H1 (cell line): Measurements from ENCODE around the gene ACACB. TPM values are rescaled to one million over a fixed set of nuclear protein-coding genes. Genes with fewer than 3 reads are reported as not detected.

Experiments
- CTCF ChIA-PET: fragments of 300-600 bp; sonication (Branson Sonifier 250); formaldehyde crosslinking; loops from one replicate; lab custom pipeline; 2021; ENCODE audit not compliant: partially characterized antibody; lab: Charles Lee
- POLR2A ChIA-PET: fragments of 300-600 bp; sonication (Branson Sonifier 250); formaldehyde crosslinking; loops from one replicate; lab custom pipeline; 2021; ENCODE audit warnings: inconsistent platforms; ENCODE audit not compliant: partially characterized antibody; lab: Charles Lee
- DNase-seq, 2 experiments: peaks; one replicate each; pipeline versions ENCODE4 v3.0.0 to v3.0.0-alpha.2; 2010 to 2022; ENCODE audit warnings: low spot score in 2 of 2, low read depth in 1 of 2, mixed read lengths in 1 of 2
- FAIRE-seq: peaks from 2 replicates; lab custom pipeline; 2011; peaks lifted over from hg19 to GRCh38; lab: Jason Lieb, UNC
- H2AFZ ChIP-seq: 2 replicates; pipeline ENCODE4 v1.8.1; 2012; ENCODE audit warnings: low read length, inconsistent platforms
- H2AK5ac ChIP-seq: 2 replicates; pipeline ENCODE4 v1.6.1; 2013; ENCODE audit warnings: low read depth, low read length
- H2BK120ac ChIP-seq: replicated peaks from 2 replicates; pipeline ENCODE3; 2013; ENCODE audit warnings: low read depth, low read length, inconsistent platforms
- H2BK12ac ChIP-seq: 2 replicates; pipeline ENCODE4 v1.6.1; 2013; ENCODE audit warnings: low read depth, low read length
- H2BK15ac ChIP-seq: 2 replicates; pipeline ENCODE4 v1.6.1; 2013; ENCODE audit warnings: low read length
- H2BK20ac ChIP-seq: 2 replicates; pipeline ENCODE4 v1.6.1; 2013; ENCODE audit warnings: low read length
- H2BK5ac ChIP-seq: 2 replicates; pipeline ENCODE4 v1.6.1; 2013; ENCODE audit warnings: low read depth, low read length
- H3K14ac ChIP-seq: 2 replicates; pipeline ENCODE4 v1.6.1; 2013; ENCODE audit warnings: inconsistent platforms; ENCODE audit not compliant: insufficient read length
- H3K18ac ChIP-seq: 2 replicates; pipeline ENCODE4 v1.6.1; 2013; ENCODE audit warnings: low read length; ENCODE audit errors: extremely low read depth
- H3K23ac ChIP-seq: 2 replicates; pipeline ENCODE4 v1.6.1; 2013; ENCODE audit warnings: inconsistent platforms; ENCODE audit not compliant: insufficient read length
- H3K23me2 ChIP-seq: 2 replicates; pipeline ENCODE4 v1.6.1; 2013; ENCODE audit warnings: low read depth, low read length
- H3K27ac ChIP-seq: 2 replicates; pipeline ENCODE4 v1.6.1; 2011; ENCODE audit warnings: low read depth, low read length, inconsistent platforms
- H3K27me3 ChIP-seq, 4 experiments: replicated peaks in 1 of 4; 1 replicate in 1 of 4; 2 replicates in 3 of 4; pipeline versions ENCODE4 v1.6.1 to v1.8.1; 2011 to 2013; ENCODE audit warnings: low read length in 3 of 4, mild to moderate bottlenecking in 3 of 4, inconsistent platforms in 2 of 4, mixed read lengths in 2 of 4, moderate library complexity in 1 of 4; ENCODE audit not compliant: control insufficient read depth in 3 of 4, insufficient read depth in 3 of 4; ENCODE audit errors: extremely low read depth in 1 of 4
- H3K36me3 ChIP-seq, 4 experiments: 2 replicates each; pipeline versions ENCODE4 v1.6.1 to v1.8.1; 2011 to 2013; ENCODE audit warnings: mild to moderate bottlenecking in 4 of 4, low read length in 3 of 4, moderate library complexity in 2 of 4, control low read depth in 1 of 4, inconsistent platforms in 1 of 4; ENCODE audit not compliant: insufficient read depth in 4 of 4, control insufficient read depth in 2 of 4
- H3K4ac ChIP-seq: replicated peaks from 2 replicates; pipeline ENCODE3; 2013; ENCODE audit warnings: low read length, low read depth, mixed read lengths, inconsistent platforms; ENCODE audit not compliant: insufficient read length
- H3K4me1 ChIP-seq, 4 experiments: replicated peaks in 1 of 4; 1 replicate in 1 of 4; 2 replicates in 3 of 4; pipeline versions ENCODE4 v1.6.1 to v1.8.1; 2011 to 2013; ENCODE audit warnings: low read length in 3 of 4, inconsistent platforms in 2 of 4, mixed read lengths in 1 of 4; ENCODE audit not compliant: insufficient read depth in 4 of 4, control insufficient read depth in 3 of 4
- H3K4me2 ChIP-seq, 2 experiments: 2 replicates each; pipeline versions ENCODE4 v1.6.1 to v1.8.1; 2011 to 2013; ENCODE audit warnings: low read depth in 2 of 2, low read length in 2 of 2, control low read depth in 1 of 2, inconsistent platforms in 1 of 2, mild to moderate bottlenecking in 1 of 2; ENCODE audit not compliant: insufficient read depth in 1 of 2
- H3K4me3 ChIP-seq, 4 experiments: fragments of 200-600, 300-600 bp in 1 of 4; sonication (generic), shearing (Covaris generic), sonication (Bioruptor Twin) in 1 of 4; 2 replicates each; pipeline versions ENCODE4 v1.5.1 to v1.8.1; 2011 to 2016; ENCODE audit warnings: low read length in 4 of 4, low read depth in 3 of 4, control low read depth in 2 of 4, inconsistent platforms in 2 of 4, mild to moderate bottlenecking in 2 of 4, mixed read lengths in 1 of 4, moderate library complexity in 1 of 4; ENCODE audit not compliant: insufficient read depth in 2 of 4; ENCODE audit errors: extremely low read depth in 1 of 4
- H3K56ac ChIP-seq: replicated peaks from 2 replicates; pipeline ENCODE3; 2013; ENCODE audit warnings: low read depth, mild to moderate bottlenecking, mixed read lengths, low read length, inconsistent platforms; ENCODE audit not compliant: insufficient read length
- H3K79me1 ChIP-seq: 2 replicates; pipeline ENCODE4 v1.6.1; 2013; ENCODE audit warnings: low read depth, low read length, control low read depth
- H3K79me2 ChIP-seq, 2 experiments: 2 replicates each; pipeline versions ENCODE4 v1.6.1 to v1.8.1; 2012 to 2013; ENCODE audit warnings: low read length in 2 of 2, mild to moderate bottlenecking in 2 of 2, inconsistent platforms in 1 of 2; ENCODE audit not compliant: insufficient read depth in 2 of 2, control insufficient read depth in 1 of 2
- H3K9ac ChIP-seq, 4 experiments: replicated peaks in 1 of 4; 1 replicate in 1 of 4; 2 replicates in 3 of 4; pipeline versions ENCODE4 v1.6.1 to v1.8.1; 2011 to 2013; ENCODE audit warnings: low read depth in 3 of 4, low read length in 3 of 4, control low read depth in 2 of 4, mild to moderate bottlenecking in 2 of 4, moderate library complexity in 2 of 4, inconsistent platforms in 1 of 4; ENCODE audit errors: extremely low read depth in 1 of 4
- H3K9me3 ChIP-seq, 2 experiments: 2 replicates each; pipeline versions ENCODE4 v1.6.1 to v1.8.1; 2012 to 2013; ENCODE audit warnings: mild to moderate bottlenecking in 2 of 2, moderate library complexity in 2 of 2, control low read depth in 1 of 2, inconsistent platforms in 1 of 2, low read depth in 1 of 2, low read length in 1 of 2, mixed read lengths in 1 of 2; ENCODE audit not compliant: insufficient read depth in 2 of 2
- H4K20me1 ChIP-seq, 2 experiments: replicated peaks in 1 of 2; 2 replicates each; pipeline versions ENCODE3 to v1.8.1; 2011 to 2013; ENCODE audit warnings: inconsistent platforms in 2 of 2, low read length in 2 of 2, mild to moderate bottlenecking in 1 of 2; ENCODE audit not compliant: insufficient read depth in 2 of 2, control insufficient read depth in 1 of 2
- H4K5ac ChIP-seq: 2 replicates; pipeline ENCODE4 v1.6.1; 2013; ENCODE audit warnings: low read length, low read depth, mixed read lengths, inconsistent platforms; ENCODE audit not compliant: insufficient read length
- H4K8ac ChIP-seq: 2 replicates; pipeline ENCODE4 v1.8.0; 2013; ENCODE audit warnings: mild to moderate bottlenecking, moderate library complexity, low read length, inconsistent platforms; ENCODE audit not compliant: insufficient read depth; ENCODE audit errors: extremely low read depth
- H4K91ac ChIP-seq: replicated peaks from 2 replicates; pipeline ENCODE3; 2013; ENCODE audit warnings: low read length, mixed read lengths, inconsistent platforms; ENCODE audit not compliant: insufficient read length
- HDAC2 ChIP-seq, 2 experiments: fragments of 300-600 bp in 1 of 2; sonication (generic) in 1 of 2; IDR thresholded peaks; 2 replicates each; pipeline ENCODE4 v1.6.1; 2011 to 2012; ENCODE audit warnings: low read depth in 2 of 2, low read length in 2 of 2, mild to moderate bottlenecking in 2 of 2, moderate library complexity in 2 of 2, borderline replicate concordance in 1 of 2, inconsistent platforms in 1 of 2
- JUN ChIP-seq: IDR thresholded peaks from 2 replicates; pipeline ENCODE4 v1.6.1; 2011; ENCODE audit warnings: low read depth, mild to moderate bottlenecking, improper control_type of control experiment, low read length
- KDM4A ChIP-seq: IDR thresholded peaks from one replicate; pipeline ENCODE4 v1.7.1; 2012; ENCODE audit warnings: low read depth, mild to moderate bottlenecking, moderate library complexity, low read length, inconsistent platforms; ENCODE audit not compliant: severe bottlenecking
- POLR2A ChIP-seq, 2 experiments: IDR thresholded peaks; 1 replicate in 1 of 2; 2 replicates in 1 of 2; pipeline ENCODE4 v1.6.1; 2011; ENCODE audit warnings: low read depth in 2 of 2, low read length in 2 of 2, mild to moderate bottlenecking in 2 of 2; ENCODE audit errors: control extremely low read depth in 1 of 2
- POLR2AphosphoS5 ChIP-seq: IDR thresholded peaks from 2 replicates; pipeline ENCODE4 v1.6.1; 2011; ENCODE audit warnings: low read depth, low read length
- SAP30 ChIP-seq: fragments of 300-600 bp; sonication (generic); IDR thresholded peaks from 2 replicates; pipeline ENCODE4 v1.7.1; 2012; ENCODE audit warnings: low read length, moderate library complexity, mild to moderate bottlenecking, inconsistent platforms; ENCODE audit not compliant: insufficient read depth, insufficient replicate concordance
- SIN3A ChIP-seq, 2 experiments: IDR thresholded peaks in 1 of 2; conservative IDR thresholded peaks in 1 of 2; 2 replicates each; pipeline ENCODE4 v1.6.1; 2011 to 2012; ENCODE audit warnings: low read length in 2 of 2, improper control_type of control experiment in 1 of 2, low read depth in 1 of 2, mild to moderate bottlenecking in 1 of 2
- TAF1 ChIP-seq: IDR thresholded peaks from 2 replicates; pipeline ENCODE4 v1.6.1; 2011; ENCODE audit warnings: mild to moderate bottlenecking, low read depth, low read length
- TBP ChIP-seq: IDR thresholded peaks from 2 replicates; pipeline ENCODE4 v1.6.1; 2011; ENCODE audit warnings: low read depth, low read length, improper control_type of control experiment
- WGBS, 2 experiments: shearing (Covaris generic) in 1 of 2; methylation state at CpG; one replicate each; pipeline versions ENCODE4 v1.1.6 to v1.1.7; 2013 to 2015; ENCODE audit warnings: low lambda C conversion rate in 2 of 2, mixed read lengths in 2 of 2, inconsistent platforms in 1 of 2, low coverage in 1 of 2, missing lambda C conversion rate in 1 of 2; ENCODE audit not compliant: insufficient replicate concordance in 2 of 2, insufficient coverage in 1 of 2, insufficient read length in 1 of 2; ENCODE audit errors: extremely low coverage in 1 of 2, missing lambda C conversion rate in 1 of 2; 5-methylcytosine and 5-hydroxymethylcytosine counted together
- polyA plus RNA-seq, 7 experiments: library from polyadenylated mRNA; depleted of rRNA in 3 of 7; stranded (reverse) in 5 of 7; unstranded in 2 of 7; fragments of >200 nt in 5 of 7; fragments of 200-250 nt in 2 of 7; gene quantifications; 1 replicate in 5 of 7; 2 replicates in 1 of 7; 4 replicates in 1 of 7; pipeline versions ENCODE4 v1.2.1 to v1.2.3, GENCODE V29; 2011 to 2013; ENCODE audit warnings: missing spikeins in 2 of 7, mixed read lengths in 2 of 7
- total RNA-seq: library from RNA; stranded (reverse); fragmentation: NEBNext Ultra II Directional; extraction: Animal tissue kit (Norgen Biotek cat#: 25700); gene quantifications from 2 replicates; pipeline ENCODE4 v1.2.1, GENCODE V29; 2021

The ACACB gene
- total and polyA plus RNA-seq, 2 of the 8 experiments (the other 6 are each of a cell fraction or from before 2014, with no cell fraction given), result 5.8 to 15.3 TPM

DNA sequence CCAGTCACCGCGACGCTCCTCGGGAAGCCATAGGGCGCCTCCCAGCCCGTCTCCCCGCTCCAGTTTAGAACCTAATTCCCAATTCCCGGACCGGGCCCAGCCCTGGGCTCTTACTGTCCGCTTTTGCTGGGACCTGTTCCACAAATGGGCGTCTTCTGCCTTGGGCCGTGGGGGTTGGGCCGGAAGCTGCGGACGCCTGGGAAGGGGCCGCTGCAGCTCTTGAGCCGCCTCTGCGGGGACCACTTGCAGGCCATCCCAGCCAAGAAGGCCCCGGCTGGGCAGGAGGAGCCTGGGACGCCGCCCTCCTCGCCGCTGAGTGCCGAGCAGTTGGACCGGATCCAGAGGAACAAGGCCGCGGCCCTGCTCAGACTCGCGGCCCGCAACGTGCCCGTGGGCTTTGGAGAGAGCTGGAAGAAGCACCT is 18.2 kb upstream of the ACACB start:
- FAIRE-seq, result no peak
- H3K27ac ChIP-seq, result peak overlapping the region; percentile 28; the same call in 1 of the 2 replicates
- H3K18ac ChIP-seq, result no peak overlapping the region; the same call in 1 of the 2 replicates
- no peak overlapping the region for H4K91ac ChIP-seq
- peak overlapping the region; percentile 55 to 72 for H3K4me2 ChIP-seq
- H3K79me1 ChIP-seq, result no peaks in the 10 kb centered on the region
- no peak overlapping the region for H4K5ac ChIP-seq
- no peak overlapping the region for H2BK20ac ChIP-seq
- DNase-seq, result no peak
- H4K20me1 ChIP-seq, result peaks cover 0 to 5% of the 10 kb centered on the region in 2 experiments
- peak overlapping the region; percentile 96 for H4K8ac ChIP-seq
- H2BK120ac ChIP-seq, result no peak overlapping the region
- no peak overlapping the region; the same call in 1 of the 2 replicates for H2BK5ac ChIP-seq
- peak overlapping the region; percentile 39 to 89 (median 76) for H3K4me3 ChIP-seq
- peaks cover 6% of the 10 kb centered on the region for H3K23me2 ChIP-seq
- no peak overlapping the region for H2BK15ac ChIP-seq
- peaks cover 0 to 3% (median under 1%) of the 10 kb centered on the region in 4 experiments; a peak in 3 of 7 replicates for H3K4me1 ChIP-seq
- peak; percentile 51 for TF ChIP-seq SAP30
- no peak for TF ChIP-seq KDM4A
- TF ChIP-seq SIN3A (conservative IDR thresholded peaks at IDR 0.05 in 1 of 2, IDR thresholded peaks at IDR 0.05 in 1 of 2; ENCODE audit: low read depth in 1 of 2, low read length in 2 of 2), result peak; percentile 35 to 69; a peak in 3 of 4 replicates
- TF ChIP-seq JUN, result no peak
- TF ChIP-seq TAF1, result 0 out of 2 replicates have a peak, but pooled peaks have one; percentile 37
- 0 out of 4 replicates have a peak, but pooled peaks of 1 of the 2 experiments have one; percentile 7 for TF ChIP-seq HDAC2 (IDR thresholded peaks at IDR 0.05; ENCODE audit: borderline replicate concordance in 1 of 2, low read depth in 2 of 2, low read length in 2 of 2)
- peak in 1 of 2 experiments; percentile 66; a peak in 2 of 3 replicates for TF ChIP-seq POLR2A (IDR thresholded peaks at IDR 0.05; ENCODE audit: control extremely low read depth in 1 of 2, low read depth in 2 of 2, low read length in 2 of 2)
- peak; percentile 24; the same call in 1 of the 2 replicates for TF ChIP-seq POLR2AphosphoS5
- TF ChIP-seq TBP, result peak; percentile 57; the same call in 1 of the 2 replicates
- no peak overlapping the region for H3K4ac ChIP-seq
- WGBS, 2 experiments, result 5% methylated on average over 25 of the region's 32 CpGs; no CpG with 5 or more reads in 1 of the 2 experiments
- H3K36me3 ChIP-seq, result peaks cover 21 to 41% (median 34%) of the 10 kb centered on the region in 4 experiments
- H3K9ac ChIP-seq, result peak overlapping the region; percentile 78 to 82 (median 81); a peak in 6 of 7 replicates
- H2AK5ac ChIP-seq, result no peak overlapping the region
- POLR2A ChIA-PET, result interaction anchor here (1.0 to 1.9 kb wide), 5 partner anchors 11 to 117 kb away, joined by 3 to 34 read pairs (median 3); no protein-coding TSS in a partner anchor
- CTCF ChIA-PET, result interaction anchor here (1.0 to 1.5 kb wide), 3 partner anchors 11 to 19 kb away, joined by 3 to 6 read pairs (median 4); no protein-coding TSS in a partner anchor
- H3K27me3 ChIP-seq, result no peaks in the 10 kb centered on the region; a peak in 2 of 7 replicates
- H3K79me2 ChIP-seq, result peaks cover 0 to 25% of the 10 kb centered on the region in 2 experiments; a peak in 2 of 4 replicates
- H2BK12ac ChIP-seq, result no peak overlapping the region
- H2AFZ ChIP-seq, result no peak overlapping the region
- H3K14ac ChIP-seq, result no peak overlapping the region
- peak overlapping the region; percentile 60 for H3K56ac ChIP-seq
- no peaks in the 10 kb centered on the region for H3K9me3 ChIP-seq
- no peak overlapping the region for H3K23ac ChIP-seq
